ENCODE measurements around the gene GTPBP3. TPM values are rescaled to one million over a fixed set of nuclear protein-coding genes. Genes with fewer than 3 reads are reported as not detected.

GTPBP3 gene
- total and polyA plus RNA-seq, 2 of the 8 experiments (the other 6 are each of a cell fraction or from before 2014, with no cell fraction given): 30.4 to 56.0 TPM

DNA sequence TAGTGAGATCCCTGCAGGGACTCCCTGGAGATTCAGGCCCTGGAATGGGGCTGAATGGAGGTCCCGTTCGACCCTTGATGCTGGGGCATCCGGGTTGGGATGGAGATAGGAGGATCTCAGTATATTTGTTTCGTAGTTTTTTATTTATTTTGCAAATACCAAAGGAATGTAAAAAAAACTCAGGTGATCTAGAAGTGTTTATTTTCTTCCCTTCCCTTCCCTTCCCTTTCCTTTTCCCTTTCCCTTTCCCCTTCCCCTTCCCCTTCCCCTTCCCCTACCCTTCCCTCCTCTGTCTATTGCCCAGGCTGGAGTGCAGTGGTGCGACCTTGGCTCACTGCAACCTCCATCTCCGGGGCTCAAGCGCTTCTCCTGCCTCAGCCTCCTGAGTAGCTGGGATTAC is 4.5 kb downstream of the GTPBP3 start (continued):
- no peak for TF ChIP-seq PHF8 (conservative IDR thresholded peaks at IDR 0.05; ENCODE audit: low read depth, low read length)
